Measurements from ENCODE around the gene TRMT61B. TPM values are rescaled to one million over a fixed set of nuclear protein-coding genes. Genes with fewer than 3 reads are reported as not detected.

The TRMT61B gene
- total and polyA plus RNA-seq, 9 of the 15 experiments (the other 6 are each of a cell fraction or from before 2014, with no cell fraction given), result 13.2 to 28.3 (median 19.5) TPM

- WGBS (ENCODE audit: insufficient coverage, low coverage, missing lambda C conversion rate), result 56% methylated on average over 2 of the region's 2 CpGs
- no TSS peak for BruUV-seq (replicated peaks)
- ATAC-seq (no peak), DNase-seq (ENCODE audit: extremely low read depth in 1 of 4, low spot score in 3 of 4) (no peak), FAIRE-seq (no peak)
- CTCF ChIA-PET (ENCODE audit: low intra/inter-chr PET ratio), result no interaction called here
- Histone ChIP-seq H3K9me1 (ENCODE audit: control insufficient read depth, insufficient read depth, low read length) (no peaks in the 10 kb centered on the region), H3K4me2 (ENCODE audit: insufficient read depth, low read length) (no peak overlapping the region), H3K79me2 (ENCODE audit: control insufficient read depth, insufficient read depth, low read length) (peaks cover 100% of the 10 kb centered on the region), H3K36me3 (ENCODE audit: control insufficient read depth, insufficient read depth, low read length) (peaks cover 92% of the 10 kb centered on the region), H3K27ac (ENCODE audit: extremely low read depth, low read depth, low read length) (no peak overlapping the region), H3K4me3 (no peak overlapping the region), H3K9ac (ENCODE audit: insufficient read depth in 1 of 2, low read depth in 2 of 2, low read length in 2 of 2) (no peak overlapping the region), H3K27me3 (ENCODE audit: control insufficient read depth in 2 of 2, insufficient read depth in 2 of 2, low read length in 2 of 2) (no peaks in the 10 kb centered on the region), H2AFZ (ENCODE audit: low read depth, low read length) (no peak overlapping the region), H3K9me3 (replicated peaks; ENCODE audit: control insufficient read depth, insufficient read depth, low read depth, low read length) (no peaks in the 10 kb centered on the region), H4K20me1 (replicated peaks; ENCODE audit: control insufficient read depth, insufficient read depth, low read length) (peaks cover 43% of the 10 kb centered on the region), H3K4me1 (replicated peaks in 1 of 2; ENCODE audit: control insufficient read depth in 2 of 2, insufficient read depth in 2 of 2, low read length in 2 of 2) (peaks cover 0 to 21% of the 10 kb centered on the region in 2 experiments; a peak in 3 of 5 replicates)
- in situ Hi-C loops (cut with MboI), result no loop called here
- intact Hi-C loops (cut with micrococcal nuclease), result no loop called here
- POLR2A ChIA-PET, result interaction anchor here (0.9 to 1.0 kb wide), 3 partner anchors 9 to 49 kb away, joined by 3 read pairs; no protein-coding TSS in a partner anchor
- TF ChIP-seq ZSCAN32 (CRISPR knock-in tag; IDR thresholded peaks at IDR 0.05) (no peak), PURB (CRISPR knock-in tag; IDR thresholded peaks at IDR 0.05; ENCODE audit: low read depth) (no peak), PCBP1 (IDR thresholded peaks at IDR 0.05; ENCODE audit: low read depth, low read length, poor library complexity, severe bottlenecking) (no peak), CTCF (IDR thresholded peaks at IDR 0.05 in 2 of 3, conservative IDR thresholded peaks at IDR 0.05 in 1 of 3; ENCODE audit: insufficient read depth in 2 of 3, low read depth in 1 of 3, low read length in 3 of 3) (no peak), CHAMP1 (IDR thresholded peaks at IDR 0.05) (no peak), GABPB2 (CRISPR knock-in tag; conservative IDR thresholded peaks at IDR 0.05) (no peak), L3MBTL2 (IDR thresholded peaks at IDR 0.05) (no peak), SMC3 (conservative IDR thresholded peaks at IDR 0.05; ENCODE audit: insufficient read depth, low read depth, low read length) (no peak), ZNF583 (CRISPR knock-in tag; IDR thresholded peaks at IDR 0.05) (no peak), ZBTB9 (CRISPR knock-in tag; IDR thresholded peaks at IDR 0.05) (no peak), ZNF41 (CRISPR knock-in tag; conservative IDR thresholded peaks at IDR 0.05) (no peak)
- TF ChIP-seq, protein P1, sequence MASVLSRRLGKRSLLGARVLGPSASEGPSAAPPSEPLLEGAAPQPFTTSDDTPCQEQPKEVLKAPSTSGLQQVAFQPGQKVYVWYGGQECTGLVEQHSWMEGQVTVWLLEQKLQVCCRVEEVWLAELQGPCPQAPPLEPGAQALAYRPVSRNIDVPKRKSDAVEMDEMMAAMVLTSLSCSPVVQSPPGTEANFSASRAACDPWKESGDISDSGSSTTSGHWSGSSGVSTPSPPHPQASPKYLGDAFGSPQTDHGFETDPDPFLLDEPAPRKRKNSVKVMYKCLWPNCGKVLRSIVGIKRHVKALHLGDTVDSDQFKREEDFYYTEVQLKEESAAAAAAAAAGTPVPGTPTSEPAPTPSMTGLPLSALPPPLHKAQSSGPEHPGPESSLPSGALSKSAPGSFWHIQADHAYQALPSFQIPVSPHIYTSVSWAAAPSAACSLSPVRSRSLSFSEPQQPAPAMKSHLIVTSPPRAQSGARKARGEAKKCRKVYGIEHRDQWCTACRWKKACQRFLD (CRISPR knock-in tag; IDR thresholded peaks at IDR 0.05), result no peak
Observed at GRCh38 chr2:28901202-28901601, 31.1 kb upstream of the TRMT61B start.
